ENCODE data around the gene TBC1D17. TPM values are rescaled to one million over a fixed set of nuclear protein-coding genes. Genes with fewer than 3 reads are reported as not detected.

Gene TBC1D17
- polyA plus RNA-seq, 3 donors, result 3.1 to 48.2 (median 4.5) TPM

- H3K4me1 ChIP-seq (ENCODE audit: control insufficient read depth in 1 of 2, insufficient read depth in 2 of 2, low read length in 2 of 2), result peaks cover 21 to 23% of the 10 kb centered on the region in 2 donors
- TF ChIP-seq CTCF (IDR thresholded peaks at IDR 0.05), result peak; percentile 55
- Mint-ChIP-seq H3K27ac (peak overlapping the region in 5 of 7 donors; percentile 24 to 78 (median 46)), H3K4me1 (peaks cover 27% of the 10 kb centered on the region), H3K36me3 (peaks cover 19 to 31% of the 10 kb centered on the region in 2 donors), H3K27me3 (ENCODE audit: low read depth in 3 of 3) (peaks cover 19 to 48% (median 30%) of the 10 kb centered on the region in 3 donors), H3K4me3 (peak overlapping the region; percentile 75 to 82), H3K9me3 (peaks cover 0 to 7% (median 0%) of the 10 kb centered on the region in 7 donors)
- peak overlapping the region; percentile 5 to 65 (median 16) for H3K4me3 ChIP-seq (replicated peaks in 1 of 3; ENCODE audit: low read depth in 2 of 3, low read length in 3 of 3)
- H3K27ac ChIP-seq (ENCODE audit: low read depth in 1 of 2, low read length in 2 of 2), result no peak overlapping the region
- DNase-seq, result no peak
- H3K9me3 ChIP-seq (replicated peaks in 1 of 2; ENCODE audit: control insufficient read depth in 1 of 2, insufficient read depth in 1 of 2, low read length in 2 of 2), result no peaks in the 10 kb centered on the region
- H3K79me2 ChIP-seq (ENCODE audit: insufficient read depth, low read length), result no peaks in the 10 kb centered on the region
- peak overlapping the region; percentile 81 for H3K4me2 ChIP-seq (replicated peaks; ENCODE audit: extremely low read depth, low read length, poor library complexity, severe bottlenecking)
- peaks cover 0 to 9% of the 10 kb centered on the region in 2 donors for H3K27me3 ChIP-seq (ENCODE audit: control insufficient read depth in 2 of 2, insufficient read depth in 2 of 2, low read length in 2 of 2)
- H2AFZ ChIP-seq (ENCODE audit: insufficient read depth, low read depth, low read length, poor library complexity, severe bottlenecking), result peak overlapping the region; percentile 63
- H4K20me1 ChIP-seq (ENCODE audit: insufficient read depth, low read length), result peaks cover 15% of the 10 kb centered on the region
- 24% methylated on average over 58 of the region's 69 CpGs for WGBS (ENCODE audit: insufficient coverage)
- H3K9ac ChIP-seq (ENCODE audit: insufficient read depth, low read length, poor library complexity, severe bottlenecking), result no peak overlapping the region
- intact Hi-C loops (cut with micrococcal nuclease), result no loop called here
- no peaks in the 10 kb centered on the region for H3K36me3 ChIP-seq (replicated peaks in 1 of 2; ENCODE audit: control insufficient read depth in 1 of 2, insufficient read depth in 2 of 2, low read length in 2 of 2)
Observed at GRCh38 chr19:49890349-49891311, 13.1 kb downstream of the TBC1D17 start.

GRCh38 chr19:49891393-49891792, 13.9 kb downstream of the TBC1D17 start:
- Mint-ChIP-seq H3K36me3 (peaks cover 19 to 28% of the 10 kb centered on the region in 2 donors), H3K9me3 (peaks cover 0 to 7% (median 0%) of the 10 kb centered on the region in 7 donors), H3K4me1 (peaks cover 35% of the 10 kb centered on the region), H3K27me3 (ENCODE audit: low read depth in 3 of 3) (peaks cover 22 to 48% (median 30%) of the 10 kb centered on the region in 3 donors), H3K4me3 (peak overlapping the region in 1 of 2 donors; percentile 43), H3K27ac (peak overlapping the region in 1 of 7 donors; percentile 10)
- 95% methylated on average over 17 of the region's 17 CpGs for WGBS (ENCODE audit: insufficient coverage)
- Histone ChIP-seq H3K27ac (ENCODE audit: low read depth in 1 of 2, low read length in 2 of 2) (no peak overlapping the region), H3K4me1 (ENCODE audit: control insufficient read depth in 1 of 2, insufficient read depth in 2 of 2, low read length in 2 of 2) (peaks cover 29 to 31% of the 10 kb centered on the region in 2 donors), H3K9me3 (replicated peaks in 1 of 2; ENCODE audit: control insufficient read depth in 1 of 2, insufficient read depth in 1 of 2, low read length in 2 of 2) (no peaks in the 10 kb centered on the region), H3K9ac (ENCODE audit: insufficient read depth, low read length, poor library complexity, severe bottlenecking) (no peak overlapping the region), H3K4me2 (replicated peaks; ENCODE audit: extremely low read depth, low read length, poor library complexity, severe bottlenecking) (no peak overlapping the region), H2AFZ (ENCODE audit: insufficient read depth, low read depth, low read length, poor library complexity, severe bottlenecking) (no peak overlapping the region), H3K79me2 (ENCODE audit: insufficient read depth, low read length) (no peaks in the 10 kb centered on the region), H3K36me3 (replicated peaks in 1 of 2; ENCODE audit: control insufficient read depth in 1 of 2, insufficient read depth in 2 of 2, low read length in 2 of 2) (no peaks in the 10 kb centered on the region), H3K4me3 (replicated peaks in 1 of 3; ENCODE audit: low read depth in 2 of 3, low read length in 3 of 3) (no peak overlapping the region), H4K20me1 (ENCODE audit: insufficient read depth, low read length) (peaks cover 15% of the 10 kb centered on the region), H3K27me3 (ENCODE audit: control insufficient read depth in 2 of 2, insufficient read depth in 2 of 2, low read length in 2 of 2) (peaks cover 0 to 9% of the 10 kb centered on the region in 2 donors)
- DNase-seq, result no peak
- TF ChIP-seq CTCF (IDR thresholded peaks at IDR 0.05), result no peak
- intact Hi-C loops (cut with micrococcal nuclease), result no loop called here
